Measurements from ENCODE around the gene SBNO1. TPM values are rescaled to one million over a fixed set of nuclear protein-coding genes. Genes with fewer than 3 reads are reported as not detected.

The SBNO1 gene
- total and polyA plus RNA-seq, 2 donors (not counting 1 experiment from before 2014, with no cell fraction given): 5.9 to 47.5 TPM

GRCh38 chr12:123268850-123269249 lies 95.8 kb downstream of the SBNO1 start:
- Mint-ChIP-seq H3K4me1 (peaks cover 29% of the 10 kb centered on the region), H3K9me3 (ENCODE audit: insufficient read depth) (no peaks in the 10 kb centered on the region), H3K27ac (no peak overlapping the region), H3K27me3 (no peaks in the 10 kb centered on the region), H3K4me3 (peak overlapping the region; percentile 83)
- no peaks in the 10 kb centered on the region for H3K79me2 ChIP-seq (ENCODE audit: control insufficient read depth, insufficient read depth, low read length)
- peaks cover 31 to 37% of the 10 kb centered on the region in 2 donors for H3K4me1 ChIP-seq (ENCODE audit: control insufficient read depth in 2 of 2, insufficient read depth in 2 of 2, low read length in 2 of 2)
- no peaks in the 10 kb centered on the region for H4K20me1 ChIP-seq (ENCODE audit: control insufficient read depth, insufficient read depth, low read length, poor library complexity, severe bottlenecking)
- no peaks in the 10 kb centered on the region for H3K9me3 ChIP-seq (ENCODE audit: control extremely low read depth in 1 of 3, control insufficient read depth in 2 of 3, insufficient read depth in 1 of 3, low read length in 2 of 3)
- peak overlapping the region; percentile 85 for H3K4me2 ChIP-seq (replicated peaks; ENCODE audit: low read depth, low read length, poor library complexity, severe bottlenecking)
- CTCF ChIA-PET: interaction anchor here (0.6 to 1.7 kb wide), 5 partner anchors 31 to 334 kb away, joined by 3 to 11 read pairs (median 4); partner anchors contain the start of genes MPHOSPH9 and MTRFR
- 58% methylated on average over 12 of the region's 13 CpGs for WGBS (ENCODE audit: insufficient coverage)
- intact Hi-C loops (cut with micrococcal nuclease): no loop called here
- POLR2A ChIA-PET: interaction anchor here (0.5 to 0.6 kb wide), 2 partner anchors 190 to 849 kb away, joined by 6 to 10 read pairs; no protein-coding TSS in a partner anchor
- no peak for TF ChIP-seq EZH2 (IDR thresholded peaks at IDR 0.05; ENCODE audit: borderline replicate concordance, insufficient read depth, low read depth, low read length, poor library complexity, severe bottlenecking)
- TF ChIP-seq, protein P1, sequence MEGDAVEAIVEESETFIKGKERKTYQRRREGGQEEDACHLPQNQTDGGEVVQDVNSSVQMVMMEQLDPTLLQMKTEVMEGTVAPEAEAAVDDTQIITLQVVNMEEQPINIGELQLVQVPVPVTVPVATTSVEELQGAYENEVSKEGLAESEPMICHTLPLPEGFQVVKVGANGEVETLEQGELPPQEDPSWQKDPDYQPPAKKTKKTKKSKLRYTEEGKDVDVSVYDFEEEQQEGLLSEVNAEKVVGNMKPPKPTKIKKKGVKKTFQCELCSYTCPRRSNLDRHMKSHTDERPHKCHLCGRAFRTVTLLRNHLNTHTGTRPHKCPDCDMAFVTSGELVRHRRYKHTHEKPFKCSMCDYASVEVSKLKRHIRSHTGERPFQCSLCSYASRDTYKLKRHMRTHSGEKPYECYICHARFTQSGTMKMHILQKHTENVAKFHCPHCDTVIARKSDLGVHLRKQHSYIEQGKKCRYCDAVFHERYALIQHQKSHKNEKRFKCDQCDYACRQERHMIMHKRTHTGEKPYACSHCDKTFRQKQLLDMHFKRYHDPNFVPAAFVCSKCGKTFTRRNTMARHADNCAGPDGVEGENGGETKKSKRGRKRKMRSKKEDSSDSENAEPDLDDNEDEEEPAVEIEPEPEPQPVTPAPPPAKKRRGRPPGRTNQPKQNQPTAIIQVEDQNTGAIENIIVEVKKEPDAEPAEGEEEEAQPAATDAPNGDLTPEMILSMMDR (IDR thresholded peaks at IDR 0.05): no peak
- peak overlapping the region; percentile 18 for H3K9ac ChIP-seq (ENCODE audit: low read length)
- ATAC-seq (ENCODE audit: low read depth): no peak
- peak overlapping the region; percentile 69 for H2AFZ ChIP-seq (ENCODE audit: insufficient read depth, low read depth, low read length, poor library complexity, severe bottlenecking)
- DNase-seq: peak; percentile 35
- no peak overlapping the region for H3K27ac ChIP-seq (ENCODE audit: low read length in 2 of 2)
- no peaks in the 10 kb centered on the region for H3K36me3 ChIP-seq (replicated peaks in 1 of 2; ENCODE audit: control extremely low read depth in 1 of 2, control insufficient read depth in 1 of 2, extremely low read depth in 1 of 2, insufficient read depth in 2 of 2, low read length in 1 of 2)
- peaks cover 0 to 6% (median 0%) of the 10 kb centered on the region in 4 experiments for H3K27me3 ChIP-seq (replicated peaks in 1 of 4; ENCODE audit: control extremely low read depth in 1 of 4, control insufficient read depth in 3 of 4, insufficient read depth in 4 of 4, low read length in 3 of 4)
- peak overlapping the region in 1 of 5 experiments; percentile 55 for H3K4me3 ChIP-seq (ENCODE audit: control extremely low read depth in 1 of 5, extremely low read depth in 1 of 5, insufficient read depth in 1 of 5, low read depth in 2 of 5, low read length in 4 of 5)
